GM19324 (cell line): ENCODE data around the gene ATXN3L.

ENCODE experiments used
- ATAC-seq: cut with Tn5 transposase; IDR thresholded peaks from one replicate; pipeline ENCODE4 v1.9.1; 2021; ENCODE audit warnings: mild to moderate bottlenecking, moderate library complexity; ENCODE audit not compliant: unreplicated experiment, low FRiP score

ATXN3L gene

GRCh38 chrX:13319953-13320352 is at the start of gene ATXN3L:
ATXN3L (minus strand) TSS chrX:13320053; CDS start chrX:13319934, 119 bp downstream.
- no peak for ATAC-seq

- no peak for ATAC-seq
These were observed 49.6 kb upstream of the ATXN3L start for GRCh38 chrX:13369256-13370030.

GRCh38 chrX:13367950-13368349 is 48.1 kb upstream of the ATXN3L start:
- ATAC-seq: no peak

- no peak for ATAC-seq
These were observed 46.8 kb upstream of the ATXN3L start for GRCh38 chrX:13366698-13367097.

GRCh38 chrX:13365161-13365560 is 45.3 kb upstream of the ATXN3L start:
- no peak for ATAC-seq

GRCh38 chrX:13364230-13364857 is 44.5 kb upstream of the ATXN3L start:
- no peak for ATAC-seq

GRCh38 chrX:13360146-13360545 is 40.3 kb upstream of the ATXN3L start:
- ATAC-seq: no peak

GRCh38 chrX:13357925-13358324 is 38.1 kb upstream of the ATXN3L start:
- no peak for ATAC-seq

GRCh38 chrX:13346646-13347045 is 26.8 kb upstream of the ATXN3L start:
- ATAC-seq: no peak

GRCh38 chrX:13345438-13345837 is 25.6 kb upstream of the ATXN3L start:
- ATAC-seq: no peak

- no peak for ATAC-seq
These were observed 25.2 kb upstream of the ATXN3L start for GRCh38 chrX:13345037-13345436.

- ATAC-seq: no peak
These were observed 21.7 kb upstream of the ATXN3L start for GRCh38 chrX:13341491-13342101.

- no peak for ATAC-seq
These were observed 20.4 kb upstream of the ATXN3L start for GRCh38 chrX:13340182-13340791.

GRCh38 chrX:13339607-13340006 is 19.8 kb upstream of the ATXN3L start:
- no peak for ATAC-seq

- no peak for ATAC-seq
These were observed 19.2 kb upstream of the ATXN3L start for GRCh38 chrX:13338996-13339515.

GRCh38 chrX:13334491-13334890 is 14.6 kb upstream of the ATXN3L start:
- no peak for ATAC-seq

GRCh38 chrX:13330446-13330845 is 10.6 kb upstream of the ATXN3L start:
- no peak for ATAC-seq

- ATAC-seq: no peak
These were observed 7.8 kb upstream of the ATXN3L start for GRCh38 chrX:13327666-13328065.

GRCh38 chrX:13323241-13323640 is 3.4 kb upstream of the ATXN3L start:
- ATAC-seq: no peak

GRCh38 chrX:13317366-13317765 is 2.5 kb downstream of the ATXN3L start:
- no peak for ATAC-seq

GRCh38 chrX:13311560-13311959 is 8.3 kb downstream of the ATXN3L start:
- ATAC-seq: no peak
